Head of caudate nucleus (tissue), 42 donors: Measurements from ENCODE around the gene GLDC.
"Not testable (repeated sequence)": the region's sequence is repeated elsewhere in the genome, so short reads cannot be mapped to it uniquely, and the experiment has no call there.

Experiments
- DNase-seq, 42 donors: peaks; one replicate each; pipeline versions ENCODE4 v3.0.0 to v3.0.0-alpha.2; 2020 to 2021; ENCODE audit warnings: mixed read lengths in 7 of 42
- intact Hi-C: fragments of 100-400 bp; cut with DNase I; formaldehyde crosslinking; loops from one replicate; pipeline ENCODE4 v1.15.0; 2022

The GLDC gene

GRCh38 chr9:6551136-6551535 is 94.4 kb downstream of the GLDC start:
- intact Hi-C loops = no loop called here
- no peak for DNase-seq

GRCh38 chr9:6549106-6549800 is 96.3 kb downstream of the GLDC start:
- intact Hi-C loops = no loop called here
- DNase-seq = no peak

GRCh38 chr9:6545017-6545691 is 100.4 kb downstream of the GLDC start:
- no peak for DNase-seq
- intact Hi-C loops = no loop called here

GRCh38 chr9:6543204-6543603 is 102.3 kb downstream of the GLDC start:
- DNase-seq = peak in 2 of 42 donors; percentile 11 to 47
- intact Hi-C loops = no loop called here

GRCh38 chr9:6542617-6543016 is 102.9 kb downstream of the GLDC start:
- intact Hi-C loops = not testable (repeated sequence)

GRCh38 chr9:6538666-6539071 is 106.9 kb downstream of the GLDC start:
- intact Hi-C loops = no loop called here
- DNase-seq = no peak

More at GRCh38 chr9:6542617-6543016, 102.9 kb downstream of the GLDC start:
- peak in 1 of 42 donors; percentile 16 for DNase-seq

- intact Hi-C loops = no loop called here
- no peak for DNase-seq
These were observed 109.9 kb downstream of the GLDC start for GRCh38 chr9:6535594-6535993.

GRCh38 chr9:6525326-6526045 is 120.0 kb downstream of the GLDC start:
- intact Hi-C loops = no loop called here
- DNase-seq = no peak

GRCh38 chr9:6522263-6522662 is 123.3 kb downstream of the GLDC start:
- no peak for DNase-seq
- intact Hi-C loops = no loop called here

GRCh38 chr9:6512085-6512657 is 133.4 kb downstream of the GLDC start:
- no peak for DNase-seq
- intact Hi-C loops = no loop called here

GRCh38 chr9:6506571-6506970 is 139.0 kb downstream of the GLDC start:
- no peak for DNase-seq
- intact Hi-C loops = no loop called here

GRCh38 chr9:6502399-6502798 is 143.1 kb downstream of the GLDC start:
- intact Hi-C loops = no loop called here

GRCh38 chr9:6501526-6502210 is 143.9 kb downstream of the GLDC start:
- intact Hi-C loops = no loop called here
- DNase-seq = no peak

More at GRCh38 chr9:6502399-6502798, 143.1 kb downstream of the GLDC start:
- no peak for DNase-seq

GRCh38 chr9:6498982-6499381 is 146.5 kb downstream of the GLDC start:
- intact Hi-C loops = no loop called here

GRCh38 chr9:6495466-6495865 is 150.1 kb downstream of the GLDC start:
- intact Hi-C loops = no loop called here

More at GRCh38 chr9:6498982-6499381, 146.5 kb downstream of the GLDC start:
- DNase-seq = no peak

GRCh38 chr9:6490863-6491262 is 154.7 kb downstream of the GLDC start:
- intact Hi-C loops = no loop called here
- DNase-seq = no peak

More at GRCh38 chr9:6495466-6495865, 150.1 kb downstream of the GLDC start:
- peak in 1 of 42 donors; percentile 7 for DNase-seq

- no peak for DNase-seq
- intact Hi-C loops = no loop called here
These were observed 156.4 kb downstream of the GLDC start for GRCh38 chr9:6489099-6489498.

GRCh38 chr9:6488395-6488794 is 157.1 kb downstream of the GLDC start:
- no peak for DNase-seq
- intact Hi-C loops = no loop called here

GRCh38 chr9:6484210-6484609 is 161.3 kb downstream of the GLDC start:
- DNase-seq = no peak
- intact Hi-C loops = no loop called here
